Lower lobe of right lung (tissue), 2 donors: Measurements from ENCODE around the gene SLC25A26. TPM values are rescaled to one million over a fixed set of nuclear protein-coding genes. Genes with fewer than 3 reads are reported as not detected.

Experiments used
- ATAC-seq, 2 donors: fragments of 200-7000 bp; cut with Tn5 transposase; one replicate each; pipeline ENCODE4 v1.9.1; 2020 to 2022; ENCODE audit warnings: mild to moderate bottlenecking in 2 of 2, moderate library complexity in 2 of 2
- DNase-seq: peaks from one replicate; pipeline ENCODE4 v3.0.0-alpha.2; 2020
- H3K27ac ChIP-seq: fragments of 200-600 bp; one replicate; pipeline ENCODE4 v1.8.0; 2022
- H3K27me3 ChIP-seq: fragments of 200-600 bp; one replicate; pipeline ENCODE4 v1.8.0; 2022; ENCODE audit warnings: low read depth
- H3K36me3 ChIP-seq: fragments of 200-600 bp; one replicate; pipeline ENCODE4 v1.8.0; 2022; ENCODE audit warnings: mild to moderate bottlenecking
- H3K4me1 ChIP-seq: fragments of 200-600 bp; one replicate; pipeline ENCODE4 v1.8.0; 2022
- H3K4me3 ChIP-seq: fragments of 200-600 bp; one replicate; pipeline ENCODE4 v1.8.0; 2022; ENCODE audit warnings: mild to moderate bottlenecking
- H3K9me3 ChIP-seq: fragments of 200-600 bp; one replicate; pipeline ENCODE4 v1.8.0; 2022
- intact Hi-C: fragments of 100-400 bp; cut with DNase I; formaldehyde crosslinking; loops from one replicate; pipeline ENCODE4 v1.11.0; 2022
- total RNA-seq: library from RNA; stranded (reverse); fragmentation: NEBNext Ultra II Directional; extraction: Animal tissue kit (Norgen Biotek cat#: 25700); gene quantifications from one replicate; pipeline ENCODE4 v1.2.1, GENCODE V29; 2021
- TF ChIP-seq, protein P1 (sequence below): fragments of 200-600 bp; IDR thresholded peaks from one replicate; pipeline ENCODE4 v1.8.0; 2022; ENCODE audit warnings: antibody characterized with exemption, mild to moderate bottlenecking
- donor health status: DM: no; HTN: yes; CAD: no; lungs with severe emphysema.

Gene SLC25A26
- total RNA-seq, 1 donor from 2014 or later = 18.8 TPM

GRCh38 chr3:66367979-66368378 lies 147.2 kb downstream of the SLC25A26 start:
- ATAC-seq (no peak), DNase-seq (no peak)
- no peak overlapping the region for H3K4me3 ChIP-seq
- peaks cover 12% of the 10 kb centered on the region for H3K36me3 ChIP-seq
- no peaks in the 10 kb centered on the region for H3K4me1 ChIP-seq
- H3K27ac ChIP-seq = no peak overlapping the region
- intact Hi-C loops = no loop called here
- H3K27me3 ChIP-seq = no peaks in the 10 kb centered on the region
- H3K9me3 ChIP-seq = no peaks in the 10 kb centered on the region
- TF ChIP-seq, protein P1, sequence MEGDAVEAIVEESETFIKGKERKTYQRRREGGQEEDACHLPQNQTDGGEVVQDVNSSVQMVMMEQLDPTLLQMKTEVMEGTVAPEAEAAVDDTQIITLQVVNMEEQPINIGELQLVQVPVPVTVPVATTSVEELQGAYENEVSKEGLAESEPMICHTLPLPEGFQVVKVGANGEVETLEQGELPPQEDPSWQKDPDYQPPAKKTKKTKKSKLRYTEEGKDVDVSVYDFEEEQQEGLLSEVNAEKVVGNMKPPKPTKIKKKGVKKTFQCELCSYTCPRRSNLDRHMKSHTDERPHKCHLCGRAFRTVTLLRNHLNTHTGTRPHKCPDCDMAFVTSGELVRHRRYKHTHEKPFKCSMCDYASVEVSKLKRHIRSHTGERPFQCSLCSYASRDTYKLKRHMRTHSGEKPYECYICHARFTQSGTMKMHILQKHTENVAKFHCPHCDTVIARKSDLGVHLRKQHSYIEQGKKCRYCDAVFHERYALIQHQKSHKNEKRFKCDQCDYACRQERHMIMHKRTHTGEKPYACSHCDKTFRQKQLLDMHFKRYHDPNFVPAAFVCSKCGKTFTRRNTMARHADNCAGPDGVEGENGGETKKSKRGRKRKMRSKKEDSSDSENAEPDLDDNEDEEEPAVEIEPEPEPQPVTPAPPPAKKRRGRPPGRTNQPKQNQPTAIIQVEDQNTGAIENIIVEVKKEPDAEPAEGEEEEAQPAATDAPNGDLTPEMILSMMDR = no peak

DNA sequence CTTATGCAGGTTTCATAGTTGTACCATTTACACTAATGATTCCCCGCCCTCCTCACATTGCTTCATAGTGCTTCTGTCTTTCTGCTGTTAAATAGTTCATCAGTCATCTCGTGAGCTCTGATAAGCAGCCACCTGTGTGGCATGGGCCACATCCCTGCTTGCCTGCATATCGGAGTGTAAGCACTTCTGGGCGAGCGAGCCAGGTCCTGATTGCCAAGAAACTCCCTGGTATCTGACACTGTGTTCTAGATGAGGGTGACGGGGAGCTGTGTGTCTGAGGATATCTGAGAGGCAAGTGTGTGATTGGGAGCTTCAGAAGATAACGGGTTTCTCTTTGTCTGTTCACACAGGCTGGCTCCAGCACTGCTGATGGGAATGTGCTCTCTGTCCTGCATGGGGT lies 149.4 kb downstream of the SLC25A26 start:
- Histone ChIP-seq H3K27ac (no peak overlapping the region), H3K4me1 (no peaks in the 10 kb centered on the region), H3K27me3 (no peaks in the 10 kb centered on the region), H3K9me3 (no peaks in the 10 kb centered on the region), H3K4me3 (no peak overlapping the region), H3K36me3 (peaks cover 19% of the 10 kb centered on the region)
- DNase-seq (no peak), ATAC-seq (no peak)
- intact Hi-C loops = no loop called here
- TF ChIP-seq, protein P1 = no peak

DNA sequence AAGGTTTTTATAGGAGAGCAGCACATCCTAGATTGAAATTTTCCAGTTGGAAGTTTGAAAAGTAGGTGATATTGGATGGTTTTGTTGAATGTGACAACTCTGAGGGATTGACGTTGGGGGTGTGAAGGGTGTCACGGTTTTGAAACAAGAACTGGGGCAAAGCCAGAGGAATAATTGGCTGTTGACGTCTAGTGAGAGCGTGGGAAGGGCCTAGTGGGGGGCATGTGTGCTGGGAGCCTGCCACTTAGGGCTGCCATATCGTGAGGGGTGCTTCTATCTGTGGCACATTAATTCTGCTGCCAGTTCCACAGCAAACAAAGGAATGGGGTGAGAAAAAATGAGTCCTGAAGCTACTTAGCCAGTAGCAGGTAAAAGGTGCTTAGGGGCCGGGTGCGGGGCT lies 150.6 kb downstream of the SLC25A26 start:
- no peak overlapping the region for H3K4me3 ChIP-seq
- no peaks in the 10 kb centered on the region for H3K27me3 ChIP-seq
- H3K4me1 ChIP-seq = no peaks in the 10 kb centered on the region
- intact Hi-C loops = no loop called here
- no peak for ATAC-seq
- peaks cover 31% of the 10 kb centered on the region for H3K36me3 ChIP-seq
- no peak for DNase-seq
- H3K9me3 ChIP-seq = no peaks in the 10 kb centered on the region
- TF ChIP-seq, protein P1 = no peak
- no peak overlapping the region for H3K27ac ChIP-seq

GRCh38 chr3:66372681-66373350 lies 152.0 kb downstream of the SLC25A26 start:
- DNase-seq = no peak
- Histone ChIP-seq H3K27ac (no peak overlapping the region), H3K27me3 (no peaks in the 10 kb centered on the region), H3K9me3 (no peaks in the 10 kb centered on the region), H3K36me3 (peaks cover 45% of the 10 kb centered on the region), H3K4me1 (no peaks in the 10 kb centered on the region), H3K4me3 (no peak overlapping the region)
- TF ChIP-seq, protein P1 = no peak
- ATAC-seq = peak; percentile 34 to 45
- intact Hi-C loops = no loop called here

GRCh38 chr3:66376568-66376967 lies 155.8 kb downstream of the SLC25A26 start:
- peaks cover 75% of the 10 kb centered on the region for H3K36me3 ChIP-seq
- no peaks in the 10 kb centered on the region for H3K4me1 ChIP-seq
- intact Hi-C loops = no loop called here
- H3K4me3 ChIP-seq = no peak overlapping the region
- H3K27me3 ChIP-seq = no peaks in the 10 kb centered on the region
- DNase-seq = no peak
- peak; percentile 33 to 38 for ATAC-seq
- H3K9me3 ChIP-seq = no peaks in the 10 kb centered on the region
- TF ChIP-seq, protein P1 = no peak
- H3K27ac ChIP-seq = no peak overlapping the region
